Ascending aorta (tissue), 2 donors: ENCODE data around the gene ESR1. TPM values are rescaled to one million over a fixed set of nuclear protein-coding genes. Genes with fewer than 3 reads are reported as not detected.
"Not testable (repeated sequence)": the region's sequence is repeated elsewhere in the genome, so short reads cannot be mapped to it uniquely, and the experiment has no call there.

ENCODE experiments used
- DNase-seq, 2 donors: peaks; one replicate each; pipeline ENCODE4 v3.0.0-alpha.2; 2019; ENCODE audit warnings: low spot score in 2 of 2
- H3K27ac ChIP-seq, 2 donors: fragments of 200-600 bp; sonication (generic); one replicate each; pipeline ENCODE4 v1.5.1; 2016 to 2017; ENCODE audit warnings: mild to moderate bottlenecking in 1 of 2
- H3K27me3 ChIP-seq: fragments of 200-600 bp; sonication (generic); one replicate; pipeline ENCODE4 v1.5.1; 2017
- H3K36me3 ChIP-seq, 2 donors: fragments of 200-600 bp; sonication (generic); one replicate each; pipeline ENCODE4 v1.5.1; 2016
- H3K4me1 ChIP-seq, 2 donors: fragments of 200-600 bp; sonication (generic); one replicate each; pipeline ENCODE4 v1.5.1; 2016 to 2017; ENCODE audit warnings: mild to moderate bottlenecking in 1 of 2
- H3K4me3 ChIP-seq, 2 donors: fragments of 200-600 bp; sonication (generic); one replicate each; pipeline ENCODE4 v1.5.1; 2016 to 2017; ENCODE audit warnings: mild to moderate bottlenecking in 1 of 2
- H3K9me3 ChIP-seq, 2 donors: fragments of 200-600 bp; sonication (generic); one replicate each; pipeline ENCODE4 v1.5.1; 2016
- intact Hi-C: fragments of 100-400 bp; cut with DNase I; formaldehyde crosslinking; loops from one replicate; pipeline ENCODE4 v1.15.1; 2023
- total RNA-seq: library from RNA; depleted of rRNA; stranded (reverse); fragments of >200 nt; gene quantifications from one replicate; pipeline ENCODE4 v1.1.0, GENCODE V29; 2016
- TF ChIP-seq, protein P1 (sequence below), 3 experiments: fragments of 200-600 bp in 2 of 3; fragments of 450-650 bp in 1 of 3; sonication (generic) in 2 of 3; IDR thresholded peaks; one replicate each; pipeline ENCODE4 v1.5.1; 2016 to 2019; ENCODE audit warnings: antibody characterized with exemption in 3 of 3, mild to moderate bottlenecking in 1 of 3, moderate library complexity in 1 of 3

Gene ESR1
- total RNA-seq, 1 donor from 2014 or later = 3.0 TPM

DNA sequence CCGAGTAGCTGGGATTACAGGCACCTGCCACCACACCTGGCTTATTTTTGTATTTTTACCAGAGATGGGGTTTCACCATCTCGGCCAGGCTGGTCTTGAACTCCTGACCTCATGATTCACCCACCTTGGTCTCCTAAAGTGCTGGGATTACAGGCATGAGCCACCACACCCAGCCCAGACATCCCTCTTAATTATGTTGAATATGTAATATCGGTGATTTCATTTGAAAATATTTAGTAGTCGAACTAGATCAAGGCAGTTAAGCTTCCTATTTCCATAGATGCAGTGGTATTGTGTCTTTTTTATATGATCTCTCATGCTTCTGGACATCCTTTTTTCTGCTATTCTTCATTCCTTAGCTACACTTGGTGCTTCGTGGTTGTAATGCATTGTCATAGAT is 29.7 kb downstream of the ESR1 start:
- no peak for DNase-seq
- intact Hi-C loops = no loop called here
- no peaks in the 10 kb centered on the region for H3K4me1 ChIP-seq
- no peaks in the 10 kb centered on the region for H3K27me3 ChIP-seq
- no peak overlapping the region for H3K4me3 ChIP-seq
- H3K9me3 ChIP-seq = no peaks in the 10 kb centered on the region
- no peak overlapping the region for H3K27ac ChIP-seq
- TF ChIP-seq, protein P1, sequence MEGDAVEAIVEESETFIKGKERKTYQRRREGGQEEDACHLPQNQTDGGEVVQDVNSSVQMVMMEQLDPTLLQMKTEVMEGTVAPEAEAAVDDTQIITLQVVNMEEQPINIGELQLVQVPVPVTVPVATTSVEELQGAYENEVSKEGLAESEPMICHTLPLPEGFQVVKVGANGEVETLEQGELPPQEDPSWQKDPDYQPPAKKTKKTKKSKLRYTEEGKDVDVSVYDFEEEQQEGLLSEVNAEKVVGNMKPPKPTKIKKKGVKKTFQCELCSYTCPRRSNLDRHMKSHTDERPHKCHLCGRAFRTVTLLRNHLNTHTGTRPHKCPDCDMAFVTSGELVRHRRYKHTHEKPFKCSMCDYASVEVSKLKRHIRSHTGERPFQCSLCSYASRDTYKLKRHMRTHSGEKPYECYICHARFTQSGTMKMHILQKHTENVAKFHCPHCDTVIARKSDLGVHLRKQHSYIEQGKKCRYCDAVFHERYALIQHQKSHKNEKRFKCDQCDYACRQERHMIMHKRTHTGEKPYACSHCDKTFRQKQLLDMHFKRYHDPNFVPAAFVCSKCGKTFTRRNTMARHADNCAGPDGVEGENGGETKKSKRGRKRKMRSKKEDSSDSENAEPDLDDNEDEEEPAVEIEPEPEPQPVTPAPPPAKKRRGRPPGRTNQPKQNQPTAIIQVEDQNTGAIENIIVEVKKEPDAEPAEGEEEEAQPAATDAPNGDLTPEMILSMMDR (IDR thresholded peaks at IDR 0.05) = no peak
- H3K36me3 ChIP-seq = no peaks in the 10 kb centered on the region

DNA sequence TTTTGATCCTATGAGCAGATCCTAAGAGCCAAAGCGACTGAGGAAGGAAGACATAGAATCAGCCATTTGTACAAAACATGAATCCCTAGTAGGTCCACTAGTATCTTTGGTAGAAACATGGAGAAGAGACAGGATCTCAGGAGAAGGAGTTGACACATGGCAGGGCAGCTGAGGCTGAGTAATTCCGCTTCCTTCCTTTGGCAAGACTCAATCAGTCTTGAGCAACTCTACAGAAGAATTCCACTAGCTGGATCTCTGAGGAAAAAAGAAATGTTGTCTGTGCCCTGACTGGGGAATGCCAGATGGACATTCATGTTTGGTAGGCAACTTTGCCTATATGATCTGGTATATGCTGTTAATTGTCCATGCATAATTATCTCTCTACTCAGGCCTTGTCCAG is 35.3 kb downstream of the ESR1 start:
- Histone ChIP-seq H3K4me1 (no peaks in the 10 kb centered on the region), H3K4me3 (no peak overlapping the region), H3K36me3 (no peaks in the 10 kb centered on the region), H3K27me3 (no peaks in the 10 kb centered on the region), H3K9me3 (no peaks in the 10 kb centered on the region), H3K27ac (no peak overlapping the region)
- TF ChIP-seq, protein P1 (IDR thresholded peaks at IDR 0.05) = no peak
- no peak for DNase-seq
- intact Hi-C loops = no loop called here

DNA sequence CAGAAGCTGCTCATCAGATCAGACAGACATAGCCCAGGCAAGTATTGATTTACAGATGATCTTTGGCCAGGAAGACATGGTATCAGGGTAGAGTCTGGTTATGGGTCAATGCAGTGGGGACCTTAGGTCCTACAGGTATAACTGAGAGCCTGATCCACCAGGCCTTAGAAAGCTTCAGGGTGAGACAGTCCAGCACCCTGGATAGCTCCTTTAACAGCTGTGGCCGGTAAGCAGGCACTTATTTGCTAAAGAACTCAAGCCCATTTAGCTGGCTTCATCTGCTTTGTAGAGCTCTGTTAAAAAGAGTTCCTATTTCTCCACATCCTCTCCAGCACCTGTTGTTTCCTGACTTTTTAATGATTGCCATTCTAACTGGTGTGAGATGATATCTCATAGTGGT is 39.6 kb downstream of the ESR1 start:
- H3K27me3 ChIP-seq = no peaks in the 10 kb centered on the region
- H3K27ac ChIP-seq = no peak overlapping the region
- no peaks in the 10 kb centered on the region for H3K36me3 ChIP-seq
- TF ChIP-seq, protein P1 (IDR thresholded peaks at IDR 0.05) = no peak
- no peak overlapping the region for H3K4me3 ChIP-seq
- no peaks in the 10 kb centered on the region for H3K9me3 ChIP-seq
- intact Hi-C loops = no loop called here
- DNase-seq = no peak
- no peaks in the 10 kb centered on the region for H3K4me1 ChIP-seq

DNA sequence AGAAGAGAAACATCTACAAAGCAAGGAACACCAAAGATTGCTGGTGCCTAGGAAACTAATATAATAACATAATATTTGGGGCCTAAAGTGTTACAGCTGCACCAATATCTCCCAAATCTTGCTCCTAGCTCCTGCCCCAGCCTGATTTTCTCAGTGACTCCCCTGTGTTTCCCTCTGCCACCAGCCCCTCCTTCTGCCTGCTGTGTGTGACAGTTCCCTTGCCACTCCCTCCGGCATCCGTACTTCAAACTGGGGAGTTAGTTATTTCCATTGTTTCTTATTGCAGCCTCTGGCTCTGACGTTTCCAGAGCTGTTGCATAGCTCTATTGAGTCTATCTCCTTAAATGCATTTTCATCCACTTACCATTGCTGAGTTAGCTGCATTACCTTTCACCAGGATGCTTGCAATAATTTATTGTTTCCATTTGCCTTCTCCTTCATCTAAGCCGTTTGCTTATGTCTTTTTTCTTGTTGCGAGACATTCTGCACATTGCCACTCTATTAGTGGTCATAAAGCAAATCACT is 43.1 kb downstream of the ESR1 start:
- intact Hi-C loops = no loop called here
- no peaks in the 10 kb centered on the region for H3K4me1 ChIP-seq
- no peaks in the 10 kb centered on the region for H3K9me3 ChIP-seq
- TF ChIP-seq, protein P1 (IDR thresholded peaks at IDR 0.05) = no peak
- H3K27me3 ChIP-seq = no peaks in the 10 kb centered on the region
- no peak overlapping the region for H3K27ac ChIP-seq
- no peak for DNase-seq
- no peak overlapping the region for H3K4me3 ChIP-seq
- H3K36me3 ChIP-seq = no peaks in the 10 kb centered on the region

DNA sequence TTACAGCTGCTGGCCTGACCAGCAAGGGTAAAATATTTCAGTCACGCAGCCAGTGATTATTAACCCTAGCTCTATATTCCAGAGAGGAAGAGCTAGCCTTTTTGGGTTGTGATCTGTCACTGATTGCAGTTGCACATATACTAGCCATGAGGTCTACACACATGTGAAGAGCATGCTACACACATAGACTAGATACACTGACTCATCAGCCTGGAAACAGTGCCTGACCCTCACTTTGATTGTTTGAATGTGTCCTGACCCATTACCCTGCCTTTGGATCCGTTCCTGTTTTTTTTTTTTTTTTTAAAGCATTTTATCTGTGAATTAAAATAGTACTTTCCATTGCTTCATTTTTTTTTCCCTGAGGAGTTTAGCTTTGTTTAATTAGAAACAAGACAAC is 50.8 kb downstream of the ESR1 start:
- Histone ChIP-seq H3K9me3 (no peaks in the 10 kb centered on the region), H3K4me3 (no peak overlapping the region), H3K27me3 (no peaks in the 10 kb centered on the region), H3K4me1 (no peaks in the 10 kb centered on the region), H3K36me3 (no peaks in the 10 kb centered on the region), H3K27ac (no peak overlapping the region)
- intact Hi-C loops = no loop called here
- DNase-seq = no peak
- TF ChIP-seq, protein P1 (IDR thresholded peaks at IDR 0.05) = no peak

DNA sequence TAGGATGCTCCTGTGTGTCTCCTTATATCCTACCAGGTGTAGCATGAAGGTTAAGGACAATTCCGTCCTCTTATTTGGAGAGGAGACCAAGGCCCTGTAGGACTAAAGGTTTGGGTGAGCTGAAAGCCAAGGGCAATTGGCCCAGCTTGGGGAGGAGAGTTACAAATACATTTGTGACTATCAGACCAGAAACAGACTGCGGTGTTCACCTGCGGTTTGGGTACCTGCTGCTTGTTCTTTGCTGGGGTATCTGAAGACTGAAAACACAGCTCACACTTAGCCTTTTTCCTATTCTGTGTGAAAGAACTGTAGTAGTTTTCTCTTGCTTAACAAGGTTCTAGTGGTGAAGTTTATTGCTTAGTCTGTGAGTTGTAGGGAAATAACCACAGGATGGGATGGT is 55.0 kb downstream of the ESR1 start:
- TF ChIP-seq, protein P1 (IDR thresholded peaks at IDR 0.05) = no peak
- no peak overlapping the region for H3K4me3 ChIP-seq
- H3K27ac ChIP-seq = no peak overlapping the region
- no peaks in the 10 kb centered on the region for H3K36me3 ChIP-seq
- intact Hi-C loops = no loop called here
- H3K4me1 ChIP-seq = no peaks in the 10 kb centered on the region
- no peaks in the 10 kb centered on the region for H3K9me3 ChIP-seq
- no peaks in the 10 kb centered on the region for H3K27me3 ChIP-seq
- no peak for DNase-seq

DNA sequence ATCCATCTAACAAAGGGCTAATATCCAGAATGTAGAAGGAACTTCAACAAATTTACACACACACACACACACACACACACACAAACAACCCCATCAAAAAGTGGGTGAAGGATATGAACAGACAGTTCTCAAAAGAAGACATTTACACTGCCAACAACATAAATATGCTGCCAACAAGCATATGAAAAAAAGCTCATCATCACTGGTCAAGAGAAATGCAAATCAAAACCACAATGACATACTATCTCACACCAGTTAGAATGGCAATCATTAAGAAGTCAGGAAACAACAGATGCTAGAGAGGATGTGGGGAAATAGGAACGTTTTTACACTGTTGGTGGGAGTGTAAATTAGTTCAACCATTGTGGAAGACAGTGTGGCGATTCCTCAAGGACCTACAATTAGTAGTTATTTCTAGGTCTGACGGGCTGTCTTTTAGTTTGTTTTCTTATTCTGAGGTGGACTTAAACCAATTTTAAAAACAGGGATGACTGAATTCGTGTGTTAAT is 59.9 kb downstream of the ESR1 start:
- H3K4me3 ChIP-seq, H3K27ac ChIP-seq, H3K27me3 ChIP-seq, H3K4me1 ChIP-seq, DNase-seq, H3K9me3 ChIP-seq, H3K36me3 ChIP-seq, intact Hi-C loops: not testable (repeated sequence)
